Measurements from ENCODE around the gene SPEM3.

DNA sequence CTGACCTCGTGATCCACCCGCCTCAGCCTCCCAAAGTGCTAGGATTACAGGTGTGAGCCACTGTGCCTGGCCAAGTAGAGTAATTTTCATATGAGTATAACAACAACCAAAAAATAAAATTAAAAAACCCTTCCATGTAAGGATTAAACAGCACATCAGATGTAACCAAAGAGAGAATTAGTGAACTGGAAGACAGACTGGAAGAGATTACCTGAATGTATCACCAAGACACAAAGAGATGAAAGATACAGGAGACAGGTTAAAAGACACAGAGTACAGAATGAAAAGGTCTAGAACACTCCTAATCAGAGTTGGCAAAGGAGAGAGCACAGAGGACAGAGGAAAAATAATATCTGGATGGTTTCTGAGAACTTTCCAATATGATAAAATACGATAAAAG, 49.5 kb upstream of the SPEM3 start:
- TF ChIP-seq, protein P1, sequence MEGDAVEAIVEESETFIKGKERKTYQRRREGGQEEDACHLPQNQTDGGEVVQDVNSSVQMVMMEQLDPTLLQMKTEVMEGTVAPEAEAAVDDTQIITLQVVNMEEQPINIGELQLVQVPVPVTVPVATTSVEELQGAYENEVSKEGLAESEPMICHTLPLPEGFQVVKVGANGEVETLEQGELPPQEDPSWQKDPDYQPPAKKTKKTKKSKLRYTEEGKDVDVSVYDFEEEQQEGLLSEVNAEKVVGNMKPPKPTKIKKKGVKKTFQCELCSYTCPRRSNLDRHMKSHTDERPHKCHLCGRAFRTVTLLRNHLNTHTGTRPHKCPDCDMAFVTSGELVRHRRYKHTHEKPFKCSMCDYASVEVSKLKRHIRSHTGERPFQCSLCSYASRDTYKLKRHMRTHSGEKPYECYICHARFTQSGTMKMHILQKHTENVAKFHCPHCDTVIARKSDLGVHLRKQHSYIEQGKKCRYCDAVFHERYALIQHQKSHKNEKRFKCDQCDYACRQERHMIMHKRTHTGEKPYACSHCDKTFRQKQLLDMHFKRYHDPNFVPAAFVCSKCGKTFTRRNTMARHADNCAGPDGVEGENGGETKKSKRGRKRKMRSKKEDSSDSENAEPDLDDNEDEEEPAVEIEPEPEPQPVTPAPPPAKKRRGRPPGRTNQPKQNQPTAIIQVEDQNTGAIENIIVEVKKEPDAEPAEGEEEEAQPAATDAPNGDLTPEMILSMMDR (IDR thresholded peaks at IDR 0.05; ENCODE audit: low read depth, low read length) = no peak
- no peak for TF ChIP-seq EZH2phosphoT487 (IDR thresholded peaks at IDR 0.05; ENCODE audit: low read depth)
